Measurements from ENCODE around the gene ZBTB7C. TPM values are rescaled to one million over a fixed set of nuclear protein-coding genes. Genes with fewer than 3 reads are reported as not detected.

The ZBTB7C gene
- total RNA-seq, 2 experiments from 2014 or later, result not detected

DNA sequence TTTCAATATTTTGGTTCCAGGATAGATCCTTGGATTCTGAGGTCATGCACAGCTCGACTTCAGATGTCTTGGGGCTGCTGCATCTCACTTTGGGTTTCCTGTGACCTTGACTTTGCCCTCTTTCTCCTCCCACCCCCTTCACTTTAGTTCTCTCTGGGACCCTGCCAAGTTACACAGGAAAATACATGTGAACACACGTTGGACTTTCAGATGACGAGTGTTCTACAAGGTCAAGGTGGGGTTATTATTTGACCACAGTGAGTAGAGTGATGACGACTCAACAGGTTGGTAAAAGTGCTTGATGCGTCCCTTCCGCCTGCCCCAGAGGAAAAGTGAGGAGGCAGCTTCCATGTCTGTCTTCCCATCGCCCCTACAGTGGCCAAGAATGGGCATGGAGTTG, 356.3 kb downstream of the ZBTB7C start:
- H3K4me3 Mint-ChIP-seq, result no peak overlapping the region
- ATAC-seq (no peak), DNase-seq (no peak)
- no peaks in the 10 kb centered on the region for H3K9me3 Mint-ChIP-seq (ENCODE audit: low read depth)
- H3K27ac Mint-ChIP-seq, result no peak overlapping the region
- H3K4me1 Mint-ChIP-seq, result no peaks in the 10 kb centered on the region
- H3K36me3 Mint-ChIP-seq (ENCODE audit: low read depth), result no peaks in the 10 kb centered on the region
- ChIA-PET CTCF (no interaction called here), POLR2A (no interaction called here)
- intact Hi-C loops (cut with DNase I, micrococcal nuclease), result no loop called here
- peaks cover 20% of the 10 kb centered on the region for H3K27me3 Mint-ChIP-seq

DNA sequence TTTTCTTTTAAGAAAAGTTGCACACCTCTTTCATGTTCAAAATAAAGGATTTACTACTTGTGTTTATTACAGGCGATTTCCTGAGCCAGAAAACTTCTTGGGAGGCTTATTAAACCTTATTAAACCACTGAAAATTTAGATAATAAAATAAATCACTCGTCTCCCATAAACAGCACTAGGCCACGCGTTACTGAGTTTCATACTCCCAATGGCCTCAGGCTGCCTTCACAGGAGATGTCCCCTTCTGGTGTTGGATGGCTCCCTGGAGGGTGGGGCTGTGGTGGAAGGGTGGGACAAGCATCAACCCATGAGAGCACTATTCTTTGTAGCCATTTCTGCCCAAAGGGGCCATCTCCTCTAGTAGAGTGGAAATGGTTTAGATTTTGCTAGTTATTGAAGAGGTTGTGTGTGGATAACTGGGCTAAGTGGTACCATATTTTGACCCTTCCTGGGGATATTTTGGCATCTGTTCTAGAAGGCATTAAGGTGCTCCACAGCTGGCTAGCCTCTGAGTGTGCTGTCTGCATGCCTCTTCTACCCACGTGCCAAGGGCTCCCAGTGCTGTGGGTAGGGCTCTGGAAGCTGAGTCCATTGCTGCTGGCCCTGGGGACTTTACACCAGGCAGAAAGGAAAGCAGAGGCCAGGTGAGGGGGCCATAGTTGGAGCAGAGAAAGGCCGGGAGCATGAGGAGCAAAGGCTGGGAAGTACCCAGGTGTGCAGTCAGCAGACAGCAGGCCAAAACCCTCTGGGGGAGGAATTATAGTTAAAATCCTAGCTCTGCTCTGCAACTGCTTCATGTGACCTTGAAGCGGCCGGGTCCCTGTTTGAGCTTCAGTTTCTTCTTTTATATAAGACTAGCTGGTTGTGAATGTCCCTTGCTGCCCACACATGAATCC, 357.0 kb downstream of the ZBTB7C start:
- no peaks in the 10 kb centered on the region for H3K9me3 Mint-ChIP-seq (ENCODE audit: low read depth)
- no peak overlapping the region for H3K4me3 Mint-ChIP-seq
- no peaks in the 10 kb centered on the region for H3K36me3 Mint-ChIP-seq (ENCODE audit: low read depth)
- DNase-seq (no peak), ATAC-seq (no peak)
- ChIA-PET CTCF (no interaction called here), POLR2A (no interaction called here)
- H3K4me1 Mint-ChIP-seq, result no peaks in the 10 kb centered on the region
- no peak overlapping the region for H3K27ac Mint-ChIP-seq
- peaks cover 20% of the 10 kb centered on the region for H3K27me3 Mint-ChIP-seq
- intact Hi-C loops (cut with DNase I, micrococcal nuclease), result no loop called here

DNA sequence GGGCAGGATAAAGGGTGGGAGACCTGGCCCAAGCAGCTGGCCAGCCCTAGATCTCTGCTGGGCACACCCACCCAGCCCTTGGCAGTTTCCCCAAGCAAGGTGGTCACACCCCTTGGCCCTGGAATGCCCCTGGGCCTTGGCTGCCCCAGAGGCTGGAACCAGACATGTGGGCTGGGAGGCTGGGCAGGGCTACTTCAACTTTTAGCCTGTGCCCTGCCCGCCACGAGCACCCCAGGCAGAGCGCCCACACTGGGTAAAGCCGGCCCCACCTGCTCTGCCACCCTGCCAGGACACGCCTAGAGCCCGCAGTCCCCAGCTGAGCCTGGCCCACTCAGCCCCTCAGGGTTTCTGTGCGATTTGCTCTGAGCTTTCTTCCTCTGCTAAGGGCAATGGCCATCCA, 359.0 kb downstream of the ZBTB7C start:
- no peaks in the 10 kb centered on the region for H3K36me3 Mint-ChIP-seq (ENCODE audit: low read depth)
- no peak overlapping the region for H3K27ac Mint-ChIP-seq
- ChIA-PET POLR2A (no interaction called here), CTCF (no interaction called here)
- H3K4me1 Mint-ChIP-seq, result no peaks in the 10 kb centered on the region
- no peaks in the 10 kb centered on the region for H3K9me3 Mint-ChIP-seq (ENCODE audit: low read depth)
- H3K4me3 Mint-ChIP-seq, result no peak overlapping the region
- ATAC-seq, result no peak
- peaks cover 14% of the 10 kb centered on the region for H3K27me3 Mint-ChIP-seq
- DNase-seq, result no peak
- intact Hi-C loops (cut with DNase I, micrococcal nuclease), result no loop called here

DNA sequence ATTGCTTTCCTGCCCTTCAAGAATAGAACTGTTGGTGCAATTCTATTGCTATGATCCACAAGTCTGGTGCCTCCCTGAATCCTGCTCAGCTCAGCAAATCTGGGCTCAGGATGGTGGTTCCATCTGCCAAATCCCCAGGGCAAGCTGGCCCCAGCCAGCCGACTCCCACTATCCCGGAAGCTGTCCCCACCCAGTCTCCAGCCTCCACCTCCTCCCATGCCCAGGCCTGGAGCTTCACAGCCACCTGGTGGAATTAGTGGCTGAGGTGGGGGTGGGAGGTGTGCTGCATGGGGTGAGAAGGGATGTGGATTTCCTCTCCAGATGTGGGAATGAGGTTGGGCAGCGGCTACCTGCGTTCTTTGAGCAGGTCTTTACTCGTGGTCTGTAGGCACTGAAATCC, 359.4 kb downstream of the ZBTB7C start:
- ChIA-PET POLR2A (no interaction called here), CTCF (no interaction called here)
- intact Hi-C loops (cut with DNase I, micrococcal nuclease), result no loop called here
- no peaks in the 10 kb centered on the region for H3K4me1 Mint-ChIP-seq
- no peak overlapping the region for H3K27ac Mint-ChIP-seq
- DNase-seq (no peak), ATAC-seq (no peak)
- H3K4me3 Mint-ChIP-seq, result no peak overlapping the region
- peaks cover 14% of the 10 kb centered on the region for H3K27me3 Mint-ChIP-seq
- H3K9me3 Mint-ChIP-seq (ENCODE audit: low read depth), result no peaks in the 10 kb centered on the region
- no peaks in the 10 kb centered on the region for H3K36me3 Mint-ChIP-seq (ENCODE audit: low read depth)

DNA sequence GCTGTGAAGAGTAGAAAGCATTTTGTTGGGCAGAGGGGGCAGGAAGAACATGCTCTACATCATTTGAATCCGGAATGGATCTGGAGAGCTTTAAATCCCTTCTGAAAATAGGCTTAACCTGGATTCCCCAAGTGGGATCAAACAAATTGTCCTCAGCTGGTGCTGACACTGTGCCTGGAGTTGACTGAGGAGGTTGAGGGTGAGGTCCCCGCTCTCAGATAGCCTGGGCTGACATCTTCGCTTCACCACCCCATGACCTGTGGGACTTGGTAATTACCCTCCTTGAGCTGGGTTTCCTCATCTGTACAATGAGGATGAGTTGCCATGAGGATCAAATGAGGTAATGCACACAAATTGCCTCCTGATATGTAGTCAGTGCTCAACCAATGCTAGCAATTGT, 360.9 kb downstream of the ZBTB7C start:
- Mint-ChIP-seq H3K4me3 (no peak overlapping the region), H3K9me3 (ENCODE audit: low read depth) (no peaks in the 10 kb centered on the region), H3K36me3 (ENCODE audit: low read depth) (no peaks in the 10 kb centered on the region), H3K27me3 (peaks cover 8% of the 10 kb centered on the region), H3K4me1 (no peaks in the 10 kb centered on the region), H3K27ac (no peak overlapping the region)
- CTCF ChIA-PET, result interaction anchor here (0.6 kb wide), 1 partner anchor 394 kb away, joined by 3 read pairs; no protein-coding TSS in a partner anchor
- POLR2A ChIA-PET, result no interaction called here
- ATAC-seq (no peak), DNase-seq (no peak)
- intact Hi-C loops (cut with DNase I, micrococcal nuclease), result no loop called here

DNA sequence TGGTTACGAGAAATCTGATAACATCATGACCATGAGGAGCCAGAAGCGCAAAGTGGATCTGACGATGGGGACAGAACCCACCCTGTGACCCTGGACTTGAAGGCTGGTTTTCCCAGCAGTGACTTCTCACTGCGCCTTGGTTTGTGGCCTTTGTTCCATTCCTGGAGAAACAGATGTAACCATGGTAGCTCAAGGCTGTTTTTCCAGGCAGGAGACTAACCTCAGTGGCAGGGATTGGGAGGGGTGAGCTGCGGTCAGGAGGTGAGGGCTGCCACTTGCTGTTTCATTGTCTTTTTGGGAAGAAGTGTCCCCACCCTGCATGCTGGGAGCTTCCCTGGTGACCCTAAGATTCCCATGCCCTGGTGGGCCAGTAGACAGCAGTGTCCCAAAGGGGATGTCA, 362.3 kb downstream of the ZBTB7C start:
- ATAC-seq, result no peak
- DNase-seq, result no peak
- Mint-ChIP-seq H3K36me3 (ENCODE audit: low read depth) (no peaks in the 10 kb centered on the region), H3K4me3 (no peak overlapping the region), H3K27me3 (peaks cover 6% of the 10 kb centered on the region), H3K9me3 (ENCODE audit: low read depth) (no peaks in the 10 kb centered on the region), H3K27ac (no peak overlapping the region), H3K4me1 (no peaks in the 10 kb centered on the region)
- CTCF ChIA-PET, result interaction anchor here (0.6 to 1.2 kb wide), 6 partner anchors 9 to 800 kb away, joined by 3 to 4 read pairs (median 4); no protein-coding TSS in a partner anchor
- POLR2A ChIA-PET, result no interaction called here
- intact Hi-C loops (cut with DNase I, micrococcal nuclease), result no loop called here

DNA sequence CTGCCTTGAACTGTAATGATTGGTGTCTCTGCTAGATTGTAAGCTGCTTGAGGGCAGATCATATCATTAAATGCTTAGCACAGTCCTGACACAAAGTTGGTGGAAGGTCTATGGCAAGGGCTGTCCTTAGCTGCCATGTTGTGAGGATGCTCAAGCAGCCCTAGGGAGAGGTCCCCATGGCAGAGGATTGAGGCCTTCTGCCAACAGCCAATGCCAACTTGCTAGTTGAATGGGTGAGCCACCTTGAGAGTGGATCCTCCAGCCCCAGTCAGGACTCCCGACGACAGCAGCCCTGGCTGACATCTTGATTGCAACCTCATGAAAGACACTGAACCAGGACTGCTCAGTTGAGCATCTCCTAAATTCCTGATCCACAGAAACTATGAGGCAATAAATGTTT, 363.4 kb downstream of the ZBTB7C start:
- intact Hi-C loops (cut with DNase I, micrococcal nuclease), result no loop called here
- Mint-ChIP-seq H3K9me3 (ENCODE audit: low read depth) (no peaks in the 10 kb centered on the region), H3K27ac (no peak overlapping the region), H3K36me3 (ENCODE audit: low read depth) (no peaks in the 10 kb centered on the region), H3K4me3 (no peak overlapping the region), H3K4me1 (no peaks in the 10 kb centered on the region), H3K27me3 (peaks cover 3% of the 10 kb centered on the region)
- no peak for ATAC-seq
- ChIA-PET CTCF (interaction anchor here (0.7 kb wide), 1 partner anchor 29 kb away, joined by 3 read pairs; no protein-coding TSS in a partner anchor), POLR2A (no interaction called here)
- DNase-seq, result no peak

DNA sequence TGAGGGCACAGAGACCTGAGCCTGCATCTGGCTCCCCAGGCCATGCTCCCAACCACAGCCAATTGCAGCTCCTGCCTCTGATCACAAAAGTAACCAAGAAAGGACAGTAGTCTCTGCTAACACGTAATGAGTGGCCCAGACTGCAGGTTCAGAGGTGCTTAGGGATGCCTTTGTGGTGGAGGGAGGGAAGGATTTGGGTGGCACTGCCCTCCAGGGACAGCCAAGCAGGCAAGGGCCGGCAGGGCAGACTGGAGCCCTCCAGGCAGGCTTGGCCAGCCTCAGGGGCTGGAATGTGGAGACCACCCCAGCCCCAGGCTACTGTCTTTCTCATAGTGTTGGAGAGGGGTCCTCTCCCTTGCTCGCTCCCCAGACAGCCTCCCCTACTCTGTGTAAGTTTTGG, 364.2 kb downstream of the ZBTB7C start:
- no peak overlapping the region for H3K27ac Mint-ChIP-seq
- DNase-seq (no peak), ATAC-seq (no peak)
- no peaks in the 10 kb centered on the region for H3K4me1 Mint-ChIP-seq
- peaks cover 3% of the 10 kb centered on the region for H3K27me3 Mint-ChIP-seq
- no peak overlapping the region for H3K4me3 Mint-ChIP-seq
- intact Hi-C loops (cut with DNase I, micrococcal nuclease), result no loop called here
- no peaks in the 10 kb centered on the region for H3K9me3 Mint-ChIP-seq (ENCODE audit: low read depth)
- no peaks in the 10 kb centered on the region for H3K36me3 Mint-ChIP-seq (ENCODE audit: low read depth)
- POLR2A ChIA-PET, result no interaction called here
- CTCF ChIA-PET, result interaction anchor here (0.7 to 0.8 kb wide), 2 partner anchors 14 to 30 kb away, joined by 3 to 4 read pairs; no protein-coding TSS in a partner anchor

DNA sequence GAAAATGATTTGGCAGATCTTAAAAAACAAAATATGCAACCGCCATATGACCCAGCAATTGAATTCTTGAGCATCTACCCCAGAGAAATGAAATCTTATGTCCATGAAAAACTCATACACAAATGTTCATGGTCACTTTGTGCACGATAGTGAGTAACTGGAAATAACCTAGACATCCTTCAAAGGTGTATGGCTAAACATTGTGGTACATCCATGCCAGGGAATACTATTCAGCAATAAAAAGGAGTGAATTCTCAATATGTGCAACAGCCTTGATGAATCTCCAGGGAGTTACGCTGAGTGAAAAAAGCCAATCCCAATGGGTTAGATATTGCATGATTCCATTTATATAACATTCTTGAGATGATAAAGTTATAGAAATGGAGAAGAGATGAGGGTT, 366.0 kb downstream of the ZBTB7C start:
- CTCF ChIA-PET, result no interaction called here
- peaks cover 2% of the 10 kb centered on the region for H3K27me3 Mint-ChIP-seq
- no peaks in the 10 kb centered on the region for H3K9me3 Mint-ChIP-seq (ENCODE audit: low read depth)

DNA sequence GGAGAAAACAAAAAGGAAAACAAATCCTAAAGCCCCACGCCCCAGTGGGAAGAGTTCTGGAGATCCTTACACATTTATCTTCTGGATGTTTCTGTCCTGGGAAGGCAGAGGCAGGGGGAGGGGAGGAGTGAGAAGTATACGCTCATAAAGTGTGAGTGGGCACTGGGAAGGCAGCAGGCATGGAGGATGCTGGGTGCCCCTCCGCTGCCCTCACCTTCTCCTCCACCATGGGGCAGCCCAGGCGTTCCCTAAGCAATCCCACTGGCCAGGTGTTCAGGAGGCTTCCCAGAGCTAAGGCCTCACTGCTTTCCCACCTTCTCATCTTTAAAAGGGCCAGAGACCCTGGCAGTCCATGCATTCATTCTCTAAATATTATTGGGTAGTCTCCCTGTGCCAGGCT, 366.8 kb downstream of the ZBTB7C start:
- no peak overlapping the region for H3K27ac Mint-ChIP-seq
- no peak overlapping the region for H3K4me3 Mint-ChIP-seq
- ATAC-seq (no peak), DNase-seq (no peak)
- ChIA-PET CTCF (interaction anchor here (1.5 kb wide), 1 partner anchor 9 kb away, joined by 5 read pairs; no protein-coding TSS in a partner anchor), POLR2A (no interaction called here)
- no peaks in the 10 kb centered on the region for H3K36me3 Mint-ChIP-seq (ENCODE audit: low read depth)
- intact Hi-C loops (cut with DNase I, micrococcal nuclease), result no loop called here
- no peaks in the 10 kb centered on the region for H3K9me3 Mint-ChIP-seq (ENCODE audit: low read depth)
- peaks cover 2% of the 10 kb centered on the region for H3K27me3 Mint-ChIP-seq
- no peaks in the 10 kb centered on the region for H3K4me1 Mint-ChIP-seq

More for the DNA sequence above, 366.0 kb downstream of the ZBTB7C start:
- Mint-ChIP-seq H3K36me3 (ENCODE audit: low read depth) (no peaks in the 10 kb centered on the region), H3K4me1 (no peaks in the 10 kb centered on the region), H3K4me3 (no peak overlapping the region), H3K27ac (no peak overlapping the region)
- POLR2A ChIA-PET, result no interaction called here
- ATAC-seq (no peak), DNase-seq (no peak)
- intact Hi-C loops (cut with DNase I, micrococcal nuclease), result no loop called here

DNA sequence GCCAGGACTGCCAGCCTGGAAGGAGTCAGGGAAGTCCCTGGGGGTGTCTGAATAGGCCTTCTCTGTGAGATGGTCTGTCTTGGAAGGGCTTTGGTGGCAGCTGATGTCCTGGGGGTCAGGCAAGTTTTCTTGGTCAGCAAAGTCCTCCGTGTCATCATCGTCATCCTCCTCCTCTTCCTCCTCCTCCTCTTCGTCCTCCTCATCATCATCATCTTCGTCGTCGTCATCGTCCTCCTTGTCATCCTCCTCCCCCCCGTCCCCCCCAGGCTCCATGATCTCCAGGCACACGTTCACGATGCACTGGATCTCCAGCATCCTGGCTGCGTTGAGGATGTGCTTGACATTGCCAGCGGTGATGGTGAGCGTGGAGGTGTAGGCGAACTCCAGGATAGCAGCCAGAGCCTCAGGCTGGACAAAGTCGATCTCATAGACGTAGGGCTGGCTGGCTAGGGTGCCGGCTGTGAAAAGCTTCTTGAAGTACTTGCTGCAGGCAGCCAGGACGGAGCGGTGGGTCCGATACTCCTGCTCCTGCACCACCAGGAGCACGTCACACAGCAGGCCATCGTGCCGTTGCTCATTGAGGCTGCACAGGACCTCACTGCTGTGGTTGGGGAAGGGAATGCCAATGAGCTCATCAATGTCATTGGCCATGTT, 368.6 kb downstream of the ZBTB7C start:
- Mint-ChIP-seq H3K27ac (no peak overlapping the region), H3K4me3 (no peak overlapping the region), H3K9me3 (ENCODE audit: low read depth) (no peaks in the 10 kb centered on the region), H3K36me3 (ENCODE audit: low read depth) (no peaks in the 10 kb centered on the region), H3K4me1 (no peaks in the 10 kb centered on the region), H3K27me3 (peaks cover 2% of the 10 kb centered on the region)
- ATAC-seq, result no peak
- intact Hi-C loops (cut with DNase I, micrococcal nuclease), result no loop called here
- ChIA-PET CTCF (no interaction called here), POLR2A (no interaction called here)
- no peak for DNase-seq

DNA sequence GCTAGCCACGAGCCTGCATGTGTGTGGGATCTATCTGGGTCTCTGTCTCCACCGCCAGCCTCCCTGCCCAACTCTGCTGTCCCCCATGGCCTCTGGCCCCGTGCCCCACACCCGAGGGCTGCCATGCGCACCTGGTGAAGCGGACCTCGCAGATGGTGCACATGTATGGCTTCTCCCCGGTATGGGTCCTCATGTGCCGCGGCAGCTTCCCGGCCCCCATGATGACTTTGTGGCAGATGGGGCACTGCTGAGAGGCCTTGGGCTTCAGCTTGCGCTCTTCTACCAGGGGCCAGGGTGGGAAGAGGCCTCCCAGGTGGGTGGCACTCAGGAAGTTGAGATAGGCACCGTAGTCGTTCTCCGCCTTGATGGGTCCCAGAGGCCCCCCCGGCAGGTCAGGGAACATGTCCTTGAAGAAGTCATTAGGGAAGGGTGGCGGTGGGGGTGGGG, 369.4 kb downstream of the ZBTB7C start:
- ATAC-seq (no peak), DNase-seq (no peak)
- H3K4me1 Mint-ChIP-seq, result no peaks in the 10 kb centered on the region
- H3K27me3 Mint-ChIP-seq, result peaks cover 2% of the 10 kb centered on the region
- CTCF ChIA-PET, result no interaction called here
- no peak overlapping the region for H3K4me3 Mint-ChIP-seq
- POLR2A ChIA-PET, result no interaction called here
- H3K36me3 Mint-ChIP-seq (ENCODE audit: low read depth), result no peaks in the 10 kb centered on the region
- no peak overlapping the region for H3K27ac Mint-ChIP-seq
- no peaks in the 10 kb centered on the region for H3K9me3 Mint-ChIP-seq (ENCODE audit: low read depth)
- intact Hi-C loops (cut with DNase I, micrococcal nuclease), result no loop called here

All from activated CD4-positive, alpha-beta T cell treated with anti-CD3 and anti-CD28 coated beads for 36 hours (primary cell).